IMR-90 (cell line): ENCODE data around the gene TPSB2.

Experiments
- CEBPB ChIP-seq: IDR thresholded peaks from 2 replicates; pipeline ENCODE4 v1.6.1; 2012; ENCODE audit warnings: low read depth, low read length, improper control_type of control experiment
- CHD1 ChIP-seq: IDR thresholded peaks from 2 replicates; pipeline ENCODE4 v1.6.1; 2012; ENCODE audit warnings: low read depth, low read length, improper control_type of control experiment
- CTCF ChIP-seq: conservative IDR thresholded peaks from 2 replicates; pipeline ENCODE4 v1.5.1; 2012; ENCODE audit warnings: mild to moderate bottlenecking, low read depth, low read length, improper control_type of control experiment
- POLR2A ChIP-seq: IDR thresholded peaks from 2 replicates; pipeline ENCODE4 v1.6.1; 2012; ENCODE audit warnings: mild to moderate bottlenecking, low read depth, low read length
- SMC3 ChIP-seq: fragments of 150-350 bp; IDR thresholded peaks from 2 replicates; pipeline ENCODE4 v1.6.1; 2016; ENCODE audit warnings: low read depth, mild to moderate bottlenecking, antibody characterized with exemption, low read length, moderate library complexity
- USF2 ChIP-seq: fragments of 150-350 bp; IDR thresholded peaks from 2 replicates; pipeline ENCODE4 v1.6.1; 2017; ENCODE audit warnings: mild to moderate bottlenecking, antibody characterized with exemption, low read length, low read depth

- TF ChIP-seq CEBPB, result no peak
- no peak for TF ChIP-seq CTCF
- TF ChIP-seq POLR2A, result no peak
- TF ChIP-seq CHD1, result no peak
- no peak for TF ChIP-seq SMC3
- TF ChIP-seq USF2, result no peak
Measured at GRCh38 chr16:1223355-1224214, 6.4 kb downstream of the TPSB2 start.
